IPS-NIHi7 (cell line): ENCODE data around the gene AKAP8.
A peak's percentile ranks its signal among the peaks of the same experiment; 100 is the strongest.
"Not testable (repeated sequence)": the region's sequence is repeated elsewhere in the genome, so short reads cannot be mapped to it uniquely, and the experiment has no call there.

Experiments used
- DNase-seq: peaks from one replicate; pipeline ENCODE4 v3.0.0; 2012; ENCODE audit warnings: mixed read lengths; ENCODE audit errors: extremely low spot score

AKAP8 gene

GRCh38 chr19:15379083-15379998 is at the start of gene AKAP8:
Gene AKAP8, minus strand, starts transcription at chr19:15379787. Its CDS starts 56 bp downstream, at chr19:15379731.
- peak; percentile 99 for DNase-seq

GRCh38 chr19:15427991-15428471 is 48.4 kb upstream of the AKAP8 start:
- DNase-seq: no peak

GRCh38 chr19:15427350-15427700 is 47.7 kb upstream of the AKAP8 start:
- no peak for DNase-seq

- DNase-seq: no peak
These were observed 47.1 kb upstream of the AKAP8 start for GRCh38 chr19:15426485-15427349.

- DNase-seq: no peak
These were observed 45.8 kb upstream of the AKAP8 start for GRCh38 chr19:15425321-15425950.

GRCh38 chr19:15424692-15425272 is 45.2 kb upstream of the AKAP8 start:
- no peak for DNase-seq

GRCh38 chr19:15424121-15424520 is 44.5 kb upstream of the AKAP8 start:
- DNase-seq: no peak

DNA sequence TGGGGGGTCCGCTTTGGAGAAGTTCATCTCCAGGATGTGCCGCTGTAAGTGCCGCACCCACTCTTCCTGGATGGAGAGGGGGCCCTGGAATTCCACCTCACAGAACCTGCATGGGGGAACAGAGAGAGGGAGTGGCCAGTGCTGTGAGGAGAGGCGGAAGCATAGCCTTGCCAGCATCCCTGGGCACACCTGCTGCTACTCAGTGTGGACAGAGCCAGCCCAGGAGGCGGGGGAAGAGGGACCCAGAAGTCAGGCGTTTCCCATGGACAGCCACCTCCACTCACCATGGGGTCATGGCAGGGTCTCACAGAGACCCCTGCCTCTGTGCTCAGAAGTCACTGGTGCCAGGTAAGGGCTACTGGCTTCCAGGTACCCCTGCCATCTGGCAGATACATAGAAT is 43.5 kb upstream of the AKAP8 start:
- no peak for DNase-seq

GRCh38 chr19:15422296-15423075 is 42.9 kb upstream of the AKAP8 start:
- DNase-seq: no peak

GRCh38 chr19:15421721-15422260 is 42.2 kb upstream of the AKAP8 start:
- DNase-seq: no peak

GRCh38 chr19:15421136-15421695 is 41.6 kb upstream of the AKAP8 start:
- DNase-seq: no peak

DNA sequence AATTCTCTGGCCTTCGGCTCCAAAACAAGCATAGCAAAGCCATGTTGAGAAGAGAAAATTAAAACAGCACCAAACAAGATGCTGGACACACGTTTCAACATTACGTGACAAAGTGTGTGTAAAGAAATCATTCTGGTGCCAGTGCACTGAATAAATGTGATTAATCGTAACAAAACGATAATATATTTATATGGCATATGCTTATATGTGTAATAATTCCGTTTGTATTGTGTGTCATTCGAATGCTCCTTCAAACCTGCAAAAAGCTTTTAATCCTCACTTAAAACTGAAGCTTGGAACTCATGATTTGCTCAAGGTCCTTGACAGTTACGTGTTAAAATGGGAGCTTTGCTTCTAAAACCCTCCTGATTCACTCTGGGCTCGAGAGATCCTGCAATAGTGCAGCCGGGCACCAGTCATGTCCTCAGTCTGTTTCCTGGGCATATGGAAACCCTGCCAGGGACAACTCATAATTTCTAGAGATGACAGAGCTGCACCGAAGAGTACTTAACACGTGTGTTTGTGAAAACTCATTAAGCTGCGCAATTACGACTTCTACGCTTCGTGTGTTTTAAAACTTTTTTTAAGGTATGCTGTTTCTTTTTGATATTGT is 39.9 kb upstream of the AKAP8 start:
- DNase-seq: no peak

GRCh38 chr19:15418579-15419412 is 39.2 kb upstream of the AKAP8 start, which contains the start of gene AKAP8L:
Gene AKAP8L, minus strand, starts transcription at chr19:15418988. Its CDS starts 65 bp downstream, at chr19:15418923.
- peak; percentile 98 for DNase-seq

- DNase-seq: no peak
These were observed 38.6 kb upstream of the AKAP8 start for GRCh38 chr19:15418231-15418578.

DNA sequence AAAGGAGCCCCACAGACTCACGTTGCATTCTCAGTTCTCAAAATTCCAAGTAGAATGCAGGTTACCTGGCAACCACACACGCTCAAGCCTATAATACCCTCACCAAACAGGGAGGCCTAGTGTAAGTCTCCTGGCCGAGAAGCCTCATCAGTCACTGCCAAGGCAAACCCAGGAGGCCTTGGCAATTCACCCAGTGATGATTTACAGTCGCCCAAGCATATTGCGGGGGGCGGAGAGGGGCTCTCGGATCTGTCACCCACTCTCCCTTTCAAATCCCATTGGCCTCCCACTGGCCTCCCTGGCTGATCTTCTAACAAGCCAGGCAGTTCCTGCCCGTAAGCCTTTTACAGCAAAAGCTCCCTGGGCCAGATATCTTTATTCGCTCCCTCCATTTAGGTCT is 38.1 kb upstream of the AKAP8 start:
- DNase-seq: no peak

DNA sequence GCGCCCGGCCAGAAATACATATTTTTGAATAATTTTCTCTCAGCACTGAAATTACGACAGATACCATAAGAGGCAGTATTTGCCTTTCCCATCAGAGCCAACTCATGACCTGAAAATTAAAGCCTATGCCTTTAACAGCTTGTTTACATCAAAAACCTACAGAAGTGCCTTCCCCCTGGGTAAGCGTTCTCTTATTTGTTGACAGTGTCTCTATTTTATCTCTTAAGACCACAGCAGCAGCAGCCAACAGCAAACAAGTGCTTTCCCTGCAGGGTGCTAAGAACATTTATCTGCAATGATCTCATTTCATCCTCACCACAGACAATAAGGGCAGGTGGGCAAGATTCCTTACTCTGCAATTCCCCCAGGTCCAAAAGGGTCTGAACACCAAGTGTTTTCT is 33.2 kb upstream of the AKAP8 start:
- DNase-seq: no peak

DNA sequence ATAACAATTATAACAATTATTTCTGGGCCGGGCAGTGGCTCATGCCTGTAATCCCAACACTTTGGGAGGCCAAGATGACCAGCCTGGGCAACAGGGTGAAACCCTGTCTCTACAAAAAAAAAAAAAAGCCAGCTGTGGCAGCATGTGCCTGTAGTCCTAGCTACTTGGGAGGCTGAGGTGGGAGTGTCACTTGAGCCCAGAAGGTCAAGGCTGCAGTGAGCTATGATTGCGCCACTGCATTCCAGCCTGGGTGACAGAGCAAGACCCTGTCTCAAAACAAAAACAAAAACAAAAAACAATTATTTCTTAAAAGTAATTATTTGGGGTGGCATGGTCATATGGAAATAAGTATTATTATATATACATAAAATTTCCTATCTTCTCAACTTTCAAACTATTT is 31.8 kb upstream of the AKAP8 start:
- DNase-seq: not testable (repeated sequence)

DNA sequence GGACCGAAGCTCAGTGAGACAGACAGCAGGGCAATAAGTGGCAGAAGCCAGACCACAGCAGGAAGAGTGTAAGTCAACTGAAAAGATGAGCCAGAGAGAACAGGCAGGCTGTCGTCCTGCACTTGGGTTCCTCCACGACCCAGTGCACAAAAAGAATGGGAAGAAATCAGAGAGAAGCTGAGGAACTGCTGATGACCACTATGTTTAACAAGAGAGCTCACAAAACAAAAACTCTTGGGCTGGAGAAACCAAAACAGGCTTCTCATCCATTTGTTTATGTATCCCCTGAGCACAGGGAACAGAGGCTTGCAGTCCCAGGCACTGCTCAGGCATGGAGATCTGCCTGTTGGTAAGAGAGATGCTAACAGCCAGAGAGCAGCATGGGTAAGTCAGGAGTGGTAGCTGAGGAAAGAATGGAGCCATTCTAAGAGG is 25.2 kb upstream of the AKAP8 start:
- DNase-seq: no peak
